ENCODE measurements around the gene ZNF385C. TPM values are rescaled to one million over a fixed set of nuclear protein-coding genes. Genes with fewer than 3 reads are reported as not detected.
A peak's percentile ranks its signal among the peaks of the same experiment; 100 is the strongest.

The ZNF385C gene
- total RNA-seq, 3 donors from 2014 or later: 0.48 to 1.0 (median 0.66) TPM

DNA sequence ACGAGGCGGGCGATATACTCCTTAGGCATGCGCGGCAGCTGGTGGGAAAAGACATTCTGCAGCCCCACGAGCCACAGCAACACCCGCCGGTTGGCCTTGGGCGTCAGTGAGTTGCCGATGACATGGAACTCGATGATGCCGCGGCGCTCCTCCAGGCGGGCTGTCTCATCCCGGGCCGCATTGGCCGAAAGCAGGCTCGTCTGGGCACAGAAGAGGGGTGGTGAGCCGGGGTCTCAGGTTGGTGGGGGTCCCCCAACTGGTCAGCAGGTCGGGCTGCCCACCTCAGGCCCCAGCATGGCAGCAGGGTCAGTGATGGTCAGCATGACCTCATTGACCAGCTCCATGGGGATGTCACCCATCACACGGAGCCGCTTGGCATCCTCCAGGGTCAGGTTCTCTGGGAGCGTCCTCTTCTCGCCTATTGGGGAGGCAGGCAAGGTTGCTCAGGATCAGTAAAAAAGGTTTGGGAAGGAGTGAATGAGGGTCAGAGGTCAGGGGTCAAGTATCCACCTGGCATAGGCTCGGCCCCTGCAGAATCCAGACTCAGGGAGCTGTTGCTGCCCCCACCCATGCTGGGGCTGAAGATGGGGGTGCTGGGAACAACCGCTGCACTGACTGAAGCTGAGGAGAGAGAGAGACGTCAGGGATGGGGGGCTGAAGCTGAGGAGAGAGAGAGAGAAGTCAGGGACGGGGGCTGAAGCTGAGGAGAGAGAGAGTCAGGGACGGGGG is 19.3 kb upstream of the ZNF385C start:
- Histone ChIP-seq H3K4me1 (peaks cover 6 to 10% of the 10 kb centered on the region in 2 donors), H3K36me3 (no peaks in the 10 kb centered on the region), H3K27ac (no peak overlapping the region), H3K4me3 (no peak overlapping the region), H3K9me3 (no peaks in the 10 kb centered on the region), H3K27me3 (no peaks in the 10 kb centered on the region)
- TF ChIP-seq POLR2A (IDR thresholded peaks at IDR 0.05): no peak
- TF ChIP-seq, protein P1, sequence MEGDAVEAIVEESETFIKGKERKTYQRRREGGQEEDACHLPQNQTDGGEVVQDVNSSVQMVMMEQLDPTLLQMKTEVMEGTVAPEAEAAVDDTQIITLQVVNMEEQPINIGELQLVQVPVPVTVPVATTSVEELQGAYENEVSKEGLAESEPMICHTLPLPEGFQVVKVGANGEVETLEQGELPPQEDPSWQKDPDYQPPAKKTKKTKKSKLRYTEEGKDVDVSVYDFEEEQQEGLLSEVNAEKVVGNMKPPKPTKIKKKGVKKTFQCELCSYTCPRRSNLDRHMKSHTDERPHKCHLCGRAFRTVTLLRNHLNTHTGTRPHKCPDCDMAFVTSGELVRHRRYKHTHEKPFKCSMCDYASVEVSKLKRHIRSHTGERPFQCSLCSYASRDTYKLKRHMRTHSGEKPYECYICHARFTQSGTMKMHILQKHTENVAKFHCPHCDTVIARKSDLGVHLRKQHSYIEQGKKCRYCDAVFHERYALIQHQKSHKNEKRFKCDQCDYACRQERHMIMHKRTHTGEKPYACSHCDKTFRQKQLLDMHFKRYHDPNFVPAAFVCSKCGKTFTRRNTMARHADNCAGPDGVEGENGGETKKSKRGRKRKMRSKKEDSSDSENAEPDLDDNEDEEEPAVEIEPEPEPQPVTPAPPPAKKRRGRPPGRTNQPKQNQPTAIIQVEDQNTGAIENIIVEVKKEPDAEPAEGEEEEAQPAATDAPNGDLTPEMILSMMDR (IDR thresholded peaks at IDR 0.05): no peak
- no peak for TF ChIP-seq POLR2AphosphoS5 (IDR thresholded peaks at IDR 0.05)
- no peak for DNase-seq (ENCODE audit: low spot score in 2 of 2)
- intact Hi-C loops (cut with DNase I; ENCODE audit: low total_unique reads): no loop called here

DNA sequence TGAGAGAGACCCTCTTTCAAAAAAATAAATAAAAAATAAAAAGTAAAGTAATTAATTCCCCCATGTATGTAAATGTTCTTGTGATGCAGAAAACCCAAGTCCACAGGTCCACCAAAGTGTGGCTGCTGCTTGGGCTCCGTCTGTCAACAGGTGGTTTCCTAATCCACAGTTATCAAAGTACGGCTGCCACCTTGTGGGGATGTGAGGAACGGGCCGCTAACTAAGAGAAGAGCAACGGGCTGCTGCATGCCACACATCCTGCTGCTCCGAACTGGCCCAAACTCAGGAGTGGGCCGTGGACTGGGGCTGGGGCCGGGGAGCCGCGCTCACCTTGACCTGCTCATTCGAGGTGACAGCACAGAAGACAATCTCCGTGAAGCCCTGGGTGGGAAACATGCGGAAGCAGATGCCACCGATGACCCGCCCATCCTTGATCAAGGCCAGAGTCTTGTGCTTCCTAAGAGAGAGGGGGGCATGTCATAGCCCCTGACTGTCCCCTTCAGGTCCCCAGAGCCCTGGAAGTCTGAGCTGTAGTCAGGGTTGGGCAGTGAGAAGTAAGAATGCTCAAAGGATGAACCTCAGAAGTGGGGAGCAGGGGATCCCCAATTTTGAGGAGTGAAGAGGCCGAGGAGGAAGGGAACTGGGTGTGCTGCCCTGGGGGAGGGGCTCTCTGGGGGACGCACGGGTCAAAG is 18.6 kb upstream of the ZNF385C start:
- intact Hi-C loops (cut with DNase I; ENCODE audit: low total_unique reads): no loop called here
- TF ChIP-seq, protein P1 (IDR thresholded peaks at IDR 0.05): peak; percentile 53 to 89 (median 78)
- no peak for TF ChIP-seq POLR2AphosphoS5 (IDR thresholded peaks at IDR 0.05)
- Histone ChIP-seq H3K4me1 (peaks cover 6 to 10% of the 10 kb centered on the region in 2 donors), H3K27me3 (no peaks in the 10 kb centered on the region), H3K36me3 (no peaks in the 10 kb centered on the region), H3K27ac (no peak overlapping the region), H3K9me3 (no peaks in the 10 kb centered on the region), H3K4me3 (no peak overlapping the region)
- DNase-seq (ENCODE audit: low spot score in 2 of 2): peak; percentile 84 to 87

DNA sequence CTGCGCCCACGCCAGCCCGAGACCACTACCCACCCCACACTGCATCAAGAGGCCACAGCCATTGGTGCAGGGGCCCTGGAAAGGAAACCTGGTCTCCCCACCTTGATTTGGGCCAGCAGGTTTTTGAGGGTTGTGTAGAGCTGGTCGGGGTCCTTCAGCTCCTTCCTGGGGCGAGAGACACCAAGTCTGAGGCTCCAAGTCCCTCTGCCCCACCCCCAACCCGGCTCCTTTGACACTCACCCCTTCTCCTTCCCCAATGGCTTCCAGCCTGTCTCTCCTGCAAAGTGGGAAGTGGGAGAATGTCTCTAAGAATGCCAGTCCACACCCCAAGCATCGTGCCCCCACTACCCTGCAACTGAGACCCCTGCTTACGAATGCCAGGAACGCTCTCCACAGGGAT is 15.8 kb upstream of the ZNF385C start:
- intact Hi-C loops (cut with DNase I; ENCODE audit: low total_unique reads): loop anchor here (5.0 kb wide), 1 partner anchor 87 kb away; no protein-coding TSS in a partner anchor
- Histone ChIP-seq H3K4me3 (no peak overlapping the region), H3K27me3 (no peaks in the 10 kb centered on the region), H3K9me3 (no peaks in the 10 kb centered on the region), H3K27ac (peak overlapping the region in 1 of 2 donors; percentile 12), H3K36me3 (no peaks in the 10 kb centered on the region), H3K4me1 (peaks cover 6 to 9% of the 10 kb centered on the region in 2 donors)
- TF ChIP-seq POLR2A (IDR thresholded peaks at IDR 0.05): no peak
- TF ChIP-seq, protein P1 (IDR thresholded peaks at IDR 0.05): no peak
- TF ChIP-seq POLR2AphosphoS5 (IDR thresholded peaks at IDR 0.05): no peak
- DNase-seq (ENCODE audit: low spot score in 2 of 2): no peak

DNA sequence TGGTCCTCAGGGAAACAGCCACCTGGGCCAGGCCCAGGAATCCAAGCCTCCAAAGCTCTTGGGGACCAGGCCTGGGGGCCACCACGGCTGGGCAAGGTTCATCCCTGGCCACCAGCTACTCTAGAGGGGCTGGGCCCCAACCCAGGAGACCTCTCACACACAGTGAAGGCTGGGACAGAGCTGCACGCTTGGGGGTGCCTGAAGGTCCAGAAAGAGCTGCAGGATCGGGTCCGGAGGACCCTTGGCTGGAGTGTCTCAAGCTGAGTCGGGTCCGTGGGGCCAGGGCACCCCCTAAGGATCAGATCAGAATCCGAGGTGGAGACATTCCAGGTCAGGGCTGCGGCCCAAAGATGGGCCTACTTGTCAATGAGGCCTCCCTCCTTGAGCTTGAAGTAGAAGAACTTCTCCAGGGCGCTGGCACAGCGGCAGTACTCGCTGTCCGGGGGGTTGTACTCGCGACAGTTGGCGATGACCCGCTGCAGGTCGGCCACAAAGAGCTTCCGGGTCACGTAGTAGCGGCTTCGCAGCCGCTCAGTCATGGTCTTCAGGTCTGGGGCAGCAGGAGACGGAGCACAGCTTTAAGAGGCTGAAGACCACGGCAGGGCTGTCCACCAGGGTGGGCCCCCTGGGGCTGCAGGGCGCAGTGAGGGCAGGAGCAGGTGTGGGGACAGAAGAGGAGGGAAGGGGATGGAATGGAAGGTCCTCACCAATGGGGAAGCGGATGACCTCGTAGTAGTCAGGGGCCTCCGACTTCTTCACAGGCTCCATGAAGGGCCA is 15.2 kb upstream of the ZNF385C start:
- Histone ChIP-seq H3K4me1 (peaks cover 6 to 9% of the 10 kb centered on the region in 2 donors), H3K27me3 (no peaks in the 10 kb centered on the region), H3K36me3 (no peaks in the 10 kb centered on the region), H3K9me3 (no peaks in the 10 kb centered on the region), H3K27ac (peak overlapping the region; percentile 91), H3K4me3 (peak overlapping the region in 2 of 3 donors; percentile 66 to 82)
- intact Hi-C loops (cut with DNase I; ENCODE audit: low total_unique reads): loop anchor here (5.0 kb wide), 1 partner anchor 86 kb away; no protein-coding TSS in a partner anchor
- TF ChIP-seq POLR2AphosphoS5 (IDR thresholded peaks at IDR 0.05) (no peak), POLR2A (IDR thresholded peaks at IDR 0.05) (no peak)
- TF ChIP-seq, protein P1 (IDR thresholded peaks at IDR 0.05): no peak
- no peak for DNase-seq (ENCODE audit: low spot score in 2 of 2)

All from breast epithelium (tissue), 4 donors.